ENCODE results near the gene GNB2.

GRCh38 chr7:100642534-100642907 is 31.0 kb upstream of the GNB2 start:
- no peak for TF ChIP-seq CTCF (conservative IDR thresholded peaks at IDR 0.05)
- no peak for TF ChIP-seq EZH2 (IDR thresholded peaks at IDR 0.05; ENCODE audit: low read depth)

Data from PC-9 (cell line).